NCI-H82 (cell line): ENCODE data around the gene CYTH4.

Experiments
- DNase-seq: peaks from one replicate; lab custom pipeline; 2025; lab: John Stamatoyannopoulos, UW

CYTH4 gene

GRCh38 chr22:37349043-37349814, 66.9 kb downstream of the CYTH4 start:
- DNase-seq, result no peak

GRCh38 chr22:37351232-37351631, 68.9 kb downstream of the CYTH4 start:
- DNase-seq, result no peak

GRCh38 chr22:37352481-37352880, 70.2 kb downstream of the CYTH4 start:
- no peak for DNase-seq

GRCh38 chr22:37353839-37354238, 71.5 kb downstream of the CYTH4 start:
- no peak for DNase-seq

- DNase-seq, result no peak
These were observed 72.0 kb downstream of the CYTH4 start for GRCh38 chr22:37354261-37354660.

- no peak for DNase-seq
These were observed 72.4 kb downstream of the CYTH4 start for GRCh38 chr22:37354670-37355069.

- no peak for DNase-seq
These were observed 72.9 kb downstream of the CYTH4 start for GRCh38 chr22:37355174-37355573.

- no peak for DNase-seq
These were observed 74.6 kb downstream of the CYTH4 start for GRCh38 chr22:37356922-37357321.

- DNase-seq, result no peak
These were observed 75.3 kb downstream of the CYTH4 start for GRCh38 chr22:37357446-37358075.

- no peak for DNase-seq
These were observed 76.1 kb downstream of the CYTH4 start for GRCh38 chr22:37358386-37358785.

GRCh38 chr22:37358917-37359316, 76.6 kb downstream of the CYTH4 start:
- no peak for DNase-seq

- no peak for DNase-seq
These were observed 80.3 kb downstream of the CYTH4 start for GRCh38 chr22:37362621-37363020.

GRCh38 chr22:37363261-37363992, 81.1 kb downstream of the CYTH4 start:
- DNase-seq, result no peak
